Left forelimb (tissue), 1 donor: Measurements from ENCODE around the gene SMYD3.
"Not testable (repeated sequence)": the region's sequence is repeated elsewhere in the genome, so short reads cannot be mapped to it uniquely, and the experiment has no call there.

Experiments used
- DNase-seq: peaks from one replicate; pipeline ENCODE4 v3.0.0-alpha.2; 2018; ENCODE audit warnings: low spot score

The SMYD3 gene

GRCh38 chr1:245802941-245803665 is 704.0 kb downstream of the SMYD3 start:
- DNase-seq = no peak

GRCh38 chr1:245800901-245801605 is 706.0 kb downstream of the SMYD3 start:
- DNase-seq = no peak

GRCh38 chr1:245798349-245798711 is 708.7 kb downstream of the SMYD3 start:
- DNase-seq = no peak

GRCh38 chr1:245797592-245798348 is 709.3 kb downstream of the SMYD3 start:
- no peak for DNase-seq

- no peak for DNase-seq
Measured at GRCh38 chr1:245791410-245792312, 715.4 kb downstream of the SMYD3 start.

GRCh38 chr1:245790441-245790840 is 716.6 kb downstream of the SMYD3 start:
- no peak for DNase-seq

GRCh38 chr1:245788886-245789285 is 718.2 kb downstream of the SMYD3 start:
- no peak for DNase-seq

GRCh38 chr1:245788269-245788668 is 718.8 kb downstream of the SMYD3 start:
- DNase-seq = no peak

- DNase-seq = no peak
Measured at GRCh38 chr1:245786948-245787347, 720.1 kb downstream of the SMYD3 start.

GRCh38 chr1:245779797-245780755 is 727.0 kb downstream of the SMYD3 start:
- DNase-seq = no peak

- no peak for DNase-seq
Measured at GRCh38 chr1:245777752-245778151, 729.3 kb downstream of the SMYD3 start.

- DNase-seq = no peak
Measured at GRCh38 chr1:245776694-245777332, 730.3 kb downstream of the SMYD3 start.

GRCh38 chr1:245776139-245776538 is 730.9 kb downstream of the SMYD3 start:
- no peak for DNase-seq

GRCh38 chr1:245774931-245775330 is 732.1 kb downstream of the SMYD3 start:
- not testable (repeated sequence) for DNase-seq

- no peak for DNase-seq
Measured at GRCh38 chr1:245774196-245774595, 732.9 kb downstream of the SMYD3 start.

GRCh38 chr1:245773344-245773743 is 733.7 kb downstream of the SMYD3 start:
- no peak for DNase-seq

GRCh38 chr1:245772739-245773138 is 734.3 kb downstream of the SMYD3 start:
- no peak for DNase-seq

- no peak for DNase-seq
Measured at GRCh38 chr1:245772325-245772724, 734.8 kb downstream of the SMYD3 start.

GRCh38 chr1:245771511-245772281 is 735.4 kb downstream of the SMYD3 start:
- DNase-seq = no peak
